GM19467 (cell line): ENCODE results near the gene GATD1.
A peak's percentile ranks its signal among the peaks of the same experiment; 100 is the strongest.

Experiments
- ATAC-seq: cut with Tn5 transposase; IDR thresholded peaks from one replicate; pipeline ENCODE4 v1.9.1; 2021; ENCODE audit warnings: mild to moderate bottlenecking, moderate library complexity; ENCODE audit not compliant: unreplicated experiment

The GATD1 gene

DNA sequence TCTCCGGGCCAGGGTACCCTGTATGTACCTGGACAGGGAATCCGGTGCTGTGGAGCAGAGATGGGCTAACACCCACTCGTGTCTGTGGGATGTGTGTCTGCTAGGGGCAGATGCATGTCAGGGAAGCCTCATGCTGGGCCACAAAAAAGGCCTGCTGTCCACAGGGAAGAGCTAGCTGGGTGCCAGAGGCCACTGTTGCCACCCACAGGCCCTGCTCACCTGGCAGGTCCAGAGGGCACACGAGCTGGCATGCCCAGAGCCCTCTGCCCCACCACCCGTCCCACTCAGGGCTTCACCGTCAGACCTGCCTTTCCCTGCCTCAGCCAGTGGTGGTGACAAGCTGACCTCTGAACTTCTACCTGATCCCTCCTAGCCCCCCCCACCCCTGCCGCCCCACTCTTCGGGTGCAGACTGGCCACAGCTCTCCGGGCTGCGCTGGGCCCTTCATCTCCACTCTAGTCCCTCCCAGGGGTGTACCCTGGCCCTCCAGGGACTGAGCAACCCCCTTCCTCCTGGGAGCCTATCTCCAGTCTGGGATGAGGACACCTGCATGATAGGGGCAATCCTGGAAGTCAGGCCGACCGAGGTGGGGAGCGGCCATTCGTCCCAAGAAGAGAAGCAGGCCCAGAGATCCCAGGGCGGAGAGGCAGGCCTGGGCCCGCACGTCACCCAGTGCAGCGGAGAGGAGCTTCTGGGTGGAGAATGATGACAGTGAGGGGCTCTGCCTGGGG is 19.4 kb upstream of the GATD1 start:
- no peak for ATAC-seq

DNA sequence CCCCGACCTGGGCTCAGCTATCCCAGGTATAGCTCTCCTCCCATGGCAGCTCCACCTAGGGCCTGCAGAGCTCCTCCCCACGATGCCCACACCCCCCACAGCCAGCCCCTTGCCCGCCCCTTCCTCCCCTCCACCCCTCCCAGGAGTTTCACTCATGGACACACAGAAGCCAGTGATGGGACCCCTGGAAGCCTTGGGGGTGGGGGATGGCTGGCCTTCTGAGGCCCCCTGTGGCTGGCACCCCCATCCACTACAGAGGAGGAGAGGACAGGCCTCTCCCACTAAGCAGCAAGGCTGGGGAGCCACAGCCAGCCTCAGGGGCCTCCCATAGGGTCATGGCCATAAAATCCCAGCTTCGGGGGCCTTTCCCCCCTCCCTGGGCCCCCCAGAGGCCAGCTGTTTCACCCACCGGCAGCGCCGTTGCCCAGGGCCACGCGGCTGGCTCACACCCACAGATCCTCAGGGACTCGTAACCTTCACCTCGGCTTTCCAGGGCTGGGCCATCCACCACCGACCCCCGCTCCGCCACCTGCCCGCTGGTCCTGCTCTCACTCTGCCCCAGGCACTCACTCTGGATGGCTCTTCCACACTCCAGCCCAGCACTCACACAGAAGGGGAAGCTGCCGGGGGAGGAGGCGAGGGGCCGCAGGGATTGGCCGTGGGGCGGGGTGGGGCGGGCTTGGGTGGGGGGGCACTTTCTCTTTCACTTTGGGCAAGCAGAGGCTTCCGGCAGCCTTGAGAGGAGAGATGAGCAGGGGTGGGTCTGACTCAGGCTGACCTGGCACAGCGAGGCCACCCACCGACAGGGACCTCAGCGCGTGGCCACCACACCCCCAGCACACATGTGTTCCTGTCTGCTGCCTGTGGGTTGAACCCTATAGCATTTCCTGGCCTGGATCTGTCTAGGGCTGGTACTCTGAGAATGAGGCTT is 18.6 kb upstream of the GATD1 start:
- peak; percentile 35 for ATAC-seq

- no peak for ATAC-seq
Observed at GRCh38 chr11:794766-795633, 17.7 kb upstream of the GATD1 start.

DNA sequence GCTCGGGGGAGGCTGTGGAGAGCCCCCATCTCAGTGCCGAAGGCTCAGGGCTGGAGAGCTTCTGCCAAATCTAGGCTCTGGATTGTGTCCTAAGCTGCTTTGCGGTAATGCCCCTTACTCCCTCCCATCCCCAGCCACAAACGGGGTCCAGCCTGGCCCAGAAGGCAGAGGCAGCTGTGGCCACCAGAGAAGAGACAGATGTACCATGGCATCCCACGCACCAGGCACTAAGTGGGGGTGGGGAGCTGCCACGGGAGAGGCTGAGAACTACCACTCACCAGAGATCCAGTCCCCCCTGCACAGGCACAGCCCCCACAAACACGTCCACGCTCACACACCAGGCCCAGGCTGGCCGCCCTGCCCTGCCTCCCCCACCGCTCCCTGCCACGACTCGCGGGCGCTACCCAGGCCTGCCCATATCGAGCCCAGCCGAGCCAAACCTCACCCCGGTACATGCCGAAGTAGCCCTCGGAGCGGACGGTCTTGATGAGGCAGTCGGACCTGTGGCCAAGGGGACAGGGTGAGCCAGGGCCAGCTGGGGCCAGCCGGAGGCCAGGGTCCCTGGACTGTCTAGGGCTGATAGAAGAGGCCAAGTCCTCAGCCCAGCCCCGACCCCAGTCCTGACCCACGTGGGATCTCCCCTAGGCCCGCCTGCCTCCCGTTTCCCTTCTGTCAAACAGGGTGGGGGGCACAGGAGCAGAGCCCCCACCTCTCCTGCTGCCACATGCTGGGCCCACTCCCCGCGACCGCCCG is 16.9 kb upstream of the GATD1 start:
- ATAC-seq = no peak

DNA sequence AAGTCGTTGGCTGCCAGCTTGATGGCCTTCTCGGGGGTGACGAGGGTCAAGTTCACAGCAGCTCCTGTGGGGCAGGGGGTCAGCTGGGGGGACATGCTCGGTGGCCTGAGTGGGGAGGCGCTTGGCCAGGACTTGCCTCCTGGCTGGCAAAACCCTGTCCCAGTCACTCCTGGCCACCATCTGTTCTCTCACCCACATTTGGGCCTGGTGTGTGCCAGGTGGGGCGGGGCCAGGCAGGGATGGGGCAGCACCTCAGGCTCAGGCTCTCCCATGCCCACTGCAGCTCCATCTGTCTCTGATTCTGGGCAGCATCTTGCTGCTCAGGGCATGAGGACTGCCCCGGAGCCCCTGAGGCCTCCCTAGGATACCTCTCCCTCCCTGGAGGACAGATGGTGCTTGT is 16.3 kb upstream of the GATD1 start:
- ATAC-seq = no peak

GRCh38 chr11:792873-793272 is 15.6 kb upstream of the GATD1 start:
- no peak for ATAC-seq

- no peak for ATAC-seq
Observed at GRCh38 chr11:792535-792821, 15.2 kb upstream of the GATD1 start.

DNA sequence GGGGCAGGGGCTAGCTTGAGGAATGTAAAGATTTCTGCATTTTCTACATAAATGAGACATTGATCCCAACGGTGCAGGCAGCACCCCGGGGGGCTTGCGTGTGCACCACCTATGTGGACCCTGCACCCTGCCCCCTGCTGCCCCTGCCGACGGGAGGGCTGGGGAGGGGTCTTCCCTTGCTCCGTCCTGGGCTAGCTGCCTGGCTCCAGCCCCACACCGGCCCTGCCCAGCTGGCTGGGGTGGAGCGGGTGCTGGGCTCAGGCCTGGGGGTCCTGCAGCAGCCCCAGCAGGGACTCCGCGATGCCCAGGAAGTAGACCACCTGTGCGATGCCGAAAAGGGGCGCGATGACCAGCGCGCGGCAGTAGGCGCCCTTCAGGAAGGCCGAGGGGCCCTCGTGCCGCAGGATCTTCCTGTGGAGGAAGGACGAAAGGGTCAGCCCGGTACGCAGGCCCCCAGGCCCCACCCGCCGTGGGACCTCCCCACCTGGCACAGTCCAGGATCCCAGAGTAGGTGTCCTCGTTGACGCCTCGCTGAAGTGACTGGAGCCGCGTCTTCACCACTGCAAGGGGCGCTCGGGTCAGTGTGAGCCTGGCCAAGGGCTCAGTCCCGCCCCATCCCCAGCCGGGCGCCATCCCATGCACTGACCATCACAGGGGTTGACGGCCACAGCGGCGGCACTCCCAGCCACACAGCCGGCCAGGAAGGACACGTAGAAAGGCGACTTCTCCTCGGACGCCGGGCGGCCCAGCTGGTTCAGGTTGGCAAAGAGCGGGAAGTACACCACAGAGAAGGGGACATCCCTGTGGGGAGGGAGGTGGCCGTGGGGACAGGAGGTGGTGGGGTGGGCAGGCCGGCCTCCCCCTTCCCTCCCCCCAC is 14.6 kb upstream of the GATD1 start:
- ATAC-seq = no peak

DNA sequence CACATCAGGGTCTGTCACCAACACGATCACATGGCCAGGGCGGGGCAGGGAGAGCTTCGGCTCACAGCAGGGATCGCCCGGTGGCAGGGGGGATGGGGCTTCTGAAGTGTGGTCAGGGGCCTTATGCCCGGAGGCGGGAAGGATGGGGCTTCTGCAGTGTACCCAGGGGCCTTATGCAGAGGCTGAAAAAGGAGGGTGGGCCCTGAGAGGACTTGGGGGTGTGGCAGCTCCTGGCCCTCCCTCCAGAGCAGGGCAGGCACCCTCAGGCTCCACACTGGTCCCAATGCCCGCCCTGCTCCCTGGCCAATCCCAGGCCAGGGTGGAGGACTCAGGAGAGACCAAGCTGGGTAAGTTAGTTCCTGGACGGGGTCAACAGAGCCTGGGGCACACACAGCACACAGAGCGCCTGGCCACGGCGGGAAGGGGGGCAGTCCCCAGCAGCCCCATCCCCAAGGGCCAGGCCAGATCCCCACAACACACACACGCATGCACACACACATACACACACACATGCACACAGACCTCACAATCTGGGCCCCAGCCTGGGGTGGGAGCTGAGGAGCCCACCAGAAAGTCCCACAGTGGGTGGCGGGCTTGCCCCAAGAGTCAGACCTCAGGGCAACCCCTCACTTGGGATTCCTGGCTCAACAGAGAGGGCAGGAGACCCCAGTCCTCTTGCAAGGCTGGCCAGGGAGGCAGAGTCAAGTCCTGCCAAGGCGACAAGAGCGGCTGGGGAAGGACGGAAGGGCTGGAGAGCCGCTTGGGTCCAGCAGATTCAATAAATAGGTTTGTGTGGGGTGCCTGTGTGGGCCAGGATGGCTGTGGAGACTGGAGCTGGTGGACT is 13.7 kb upstream of the GATD1 start:
- ATAC-seq = no peak

DNA sequence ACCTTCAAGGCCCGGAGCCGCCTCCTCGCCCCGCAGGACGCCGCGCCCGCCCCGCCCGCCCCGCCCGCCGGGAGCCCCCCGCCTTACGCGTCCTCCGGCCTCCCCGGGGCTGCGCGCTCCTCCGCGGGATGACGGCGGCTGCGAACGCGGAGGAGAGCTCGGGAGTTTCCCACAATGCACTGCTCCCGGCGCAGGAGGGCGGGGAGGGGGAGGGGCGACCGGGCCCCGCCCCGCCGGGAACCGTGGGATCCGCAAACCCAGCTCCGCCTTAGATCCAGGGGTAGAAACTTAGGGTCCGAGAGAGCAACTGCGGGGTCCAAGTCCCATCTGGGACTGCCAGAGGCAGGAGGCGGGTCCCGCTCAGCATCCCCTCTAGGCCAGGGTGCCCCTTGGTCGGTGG is 12.7 kb upstream of the GATD1 start, which contains the start of gene CEND1:
Gene CEND1 (minus strand): TSS at position 148 of the 400 bp plus-strand sequence. CDS start 1,514 bp downstream, outside the sequence.
- no peak for ATAC-seq

- ATAC-seq = no peak
Observed at GRCh38 chr11:788953-789940, 12.0 kb upstream of the GATD1 start.

DNA sequence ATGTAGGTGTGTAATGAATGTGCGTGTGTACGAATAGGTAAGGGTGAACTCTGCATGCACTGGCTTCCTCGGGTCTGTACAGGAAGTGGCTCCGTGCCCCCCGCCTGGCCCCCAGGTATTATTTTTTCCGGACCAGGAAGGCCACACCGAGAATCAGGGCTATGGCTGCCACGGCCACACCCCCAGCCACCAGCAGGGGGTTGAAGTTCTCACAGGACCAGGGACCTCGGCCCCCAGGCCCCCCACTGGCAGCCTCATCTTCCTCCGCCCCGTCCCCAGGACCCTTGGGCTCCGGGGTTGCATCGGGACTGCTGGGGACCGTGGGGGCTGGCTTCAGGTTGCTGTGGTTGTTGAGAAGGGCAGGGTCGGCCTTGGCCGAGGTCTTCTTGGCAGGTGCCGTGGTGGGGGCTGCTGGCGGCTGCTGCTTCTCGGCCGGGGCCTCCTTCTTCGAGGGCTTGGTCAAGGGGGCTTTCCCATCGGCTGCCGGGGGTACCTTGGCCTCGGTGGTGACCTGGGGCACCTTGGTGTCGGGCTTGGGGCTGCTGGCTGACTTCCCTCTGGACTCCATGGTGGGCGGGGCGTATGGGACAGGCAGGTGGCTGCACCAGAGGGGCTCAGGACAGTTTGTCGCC is 10.8 kb upstream of the GATD1 start:
- ATAC-seq = no peak

DNA sequence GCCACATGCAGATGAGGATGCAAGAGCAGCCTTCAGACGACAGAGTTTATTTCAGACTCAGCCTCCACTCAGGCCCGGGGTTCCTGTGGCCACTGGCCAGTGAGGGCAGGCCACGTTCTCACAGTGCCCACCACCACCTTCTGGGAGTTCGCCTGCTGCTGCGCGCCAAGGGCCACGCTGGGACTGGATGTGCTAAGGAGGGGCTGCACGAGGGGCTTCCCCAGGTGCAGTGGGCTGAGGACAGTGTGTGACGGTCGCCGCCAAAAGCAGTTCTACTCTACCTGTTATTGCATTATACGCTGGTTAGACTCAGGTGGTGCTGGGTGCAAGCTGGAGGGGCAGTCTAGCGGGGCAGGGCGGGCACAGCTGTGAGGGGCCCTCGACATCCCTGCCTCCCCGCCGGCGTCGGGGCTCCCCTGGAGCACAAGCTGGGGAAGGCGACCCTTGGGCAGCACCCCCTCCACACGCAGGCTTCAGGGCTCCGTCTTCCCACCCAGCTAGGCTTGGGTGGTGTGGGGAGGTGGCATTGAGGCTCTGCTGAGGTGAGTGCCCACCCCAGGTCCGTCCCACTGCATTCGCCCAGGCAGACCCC is 9.9 kb upstream of the GATD1 start:
- no peak for ATAC-seq

DNA sequence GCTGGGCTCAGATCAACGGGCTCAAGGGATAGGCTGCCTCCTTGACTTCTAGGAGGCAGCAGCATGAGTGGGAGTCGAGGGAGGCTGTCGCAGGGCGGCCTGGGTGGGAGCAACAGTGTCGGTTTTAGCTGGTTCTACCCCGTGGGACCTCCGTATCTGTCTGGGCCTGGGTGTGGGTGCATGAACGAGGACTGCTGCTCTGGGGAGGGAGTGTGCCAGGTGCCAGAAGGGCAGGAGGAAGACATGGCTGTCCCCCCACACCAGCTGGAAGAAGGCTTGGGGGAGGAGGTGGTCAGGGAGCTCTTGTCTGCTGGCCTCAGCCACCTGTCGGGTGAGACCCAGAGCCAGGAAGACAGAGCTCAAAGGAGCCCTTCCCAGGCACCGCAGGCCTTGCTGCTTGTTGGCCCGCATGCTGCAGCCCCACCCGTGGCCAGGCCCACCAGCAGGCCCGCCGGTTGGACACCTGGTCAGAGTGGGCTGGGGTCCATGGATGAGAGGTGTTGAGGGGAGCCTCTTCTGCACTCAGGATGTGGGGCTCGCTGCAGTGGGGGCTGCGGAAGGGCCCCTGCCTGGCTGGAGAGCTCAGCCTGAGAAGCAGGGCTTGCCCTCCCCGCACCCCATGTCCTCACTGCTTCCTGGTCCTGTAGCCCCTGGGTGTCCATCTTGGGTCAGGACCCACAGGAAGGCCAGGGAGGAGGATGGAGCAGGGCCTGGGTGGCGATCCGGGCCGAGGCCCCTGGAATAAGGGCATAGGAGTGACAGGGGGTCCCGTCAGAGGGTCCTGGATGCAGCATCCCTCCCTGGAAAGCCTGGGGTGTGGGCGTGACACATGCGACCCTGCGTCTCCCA is 9.2 kb upstream of the GATD1 start:
- ATAC-seq = no peak

GRCh38 chr11:783581-784015 is 6.3 kb upstream of the GATD1 start:
- no peak for ATAC-seq
